NCI-H510A (cell line): ENCODE results near the gene ZNF502.

Experiments used
- DNase-seq: peaks from one replicate; lab custom pipeline; 2025; lab: John Stamatoyannopoulos, UW

Gene ZNF502

DNA sequence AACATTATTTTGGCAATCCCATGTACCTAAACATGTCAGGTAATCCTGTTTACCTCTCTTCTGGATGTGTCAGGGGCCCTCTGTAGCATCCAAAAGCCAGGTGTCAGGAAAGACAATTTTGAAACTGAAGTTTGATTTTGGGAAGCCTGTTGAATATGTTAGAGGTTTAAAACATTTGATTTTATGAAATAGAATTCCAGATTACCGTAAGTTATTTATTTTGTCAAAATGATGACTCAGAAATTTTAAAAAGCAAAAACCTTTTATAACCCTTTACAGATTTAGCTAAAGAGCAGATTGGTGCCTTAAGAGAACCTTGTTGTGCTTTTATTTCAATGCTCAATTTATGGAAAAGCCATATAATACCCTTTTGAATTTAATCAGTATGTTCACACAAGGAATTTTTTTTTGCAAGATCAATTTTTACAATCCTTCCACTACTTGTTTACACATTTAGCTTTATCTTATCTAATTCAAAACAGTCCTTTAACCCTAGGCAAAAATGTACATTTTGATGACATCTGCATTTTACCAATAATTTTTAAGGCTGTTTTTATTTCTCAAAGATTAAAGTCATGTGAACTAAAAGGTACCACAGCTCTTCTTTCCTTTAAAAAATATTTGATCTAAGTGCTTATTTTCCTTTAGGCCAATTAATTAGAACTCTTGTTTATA lies 59.1 kb downstream of the ZNF502 start:
- no peak for DNase-seq

GRCh38 chr3:44772099-44772442 lies 59.6 kb downstream of the ZNF502 start:
- DNase-seq: no peak
